ENCODE measurements around the gene CCNF. TPM values are rescaled to one million over a fixed set of nuclear protein-coding genes. Genes with fewer than 3 reads are reported as not detected.
A peak's percentile ranks its signal among the peaks of the same experiment; 100 is the strongest.

CCNF gene
- total RNA-seq, 2 donors from 2014 or later = 50.8 to 58.9 TPM

- WGBS, 2 experiments (ENCODE audit: insufficient coverage in 1 of 2, insufficient read length in 1 of 2) = 84 to 100% methylated on average over 4 of the region's 4 CpGs
- Histone ChIP-seq H3K36me3 (ENCODE audit: control insufficient read depth, insufficient read depth, low read length) (peaks cover 18% of the 10 kb centered on the region), H3K9ac (ENCODE audit: extremely low read depth, low read length, poor library complexity, severe bottlenecking) (no peak overlapping the region), H3K27me3 (ENCODE audit: control insufficient read depth, insufficient read depth, low read length, poor library complexity, severe bottlenecking) (no peaks in the 10 kb centered on the region), H3K4me1 (ENCODE audit: control insufficient read depth, insufficient read depth, low read length) (peaks cover 9% of the 10 kb centered on the region), H3K27ac (ENCODE audit: low read depth, low read length) (no peak overlapping the region), H3K4me3 (ENCODE audit: low read length) (no peak overlapping the region), H3K9me3 (ENCODE audit: control insufficient read depth, low read length) (no peaks in the 10 kb centered on the region)
- peak overlapping the region; percentile 75 for H3K4me3 Mint-ChIP-seq
- DNase-seq = no peak
- H3K27ac Mint-ChIP-seq = no peak overlapping the region
- H3K4me1 Mint-ChIP-seq = peaks cover 18% of the 10 kb centered on the region
- TF ChIP-seq CTCF (conservative IDR thresholded peaks at IDR 0.05) = no peak
- peaks cover 6% of the 10 kb centered on the region for H3K36me3 Mint-ChIP-seq (ENCODE audit: low read depth)
- H3K9me3 Mint-ChIP-seq = no peaks in the 10 kb centered on the region
- peaks cover 5% of the 10 kb centered on the region for H3K27me3 Mint-ChIP-seq (ENCODE audit: insufficient read depth)
These were observed 1.7 kb upstream of the CCNF start for GRCh38 chr16:2427526-2427925.

GRCh38 chr16:2428051-2428783 lies 1.0 kb upstream of the CCNF start:
- Mint-ChIP-seq H3K4me1 (peaks cover 18% of the 10 kb centered on the region), H3K4me3 (peak overlapping the region; percentile 75), H3K9me3 (no peaks in the 10 kb centered on the region), H3K27ac (peak overlapping the region; percentile 84), H3K36me3 (ENCODE audit: low read depth) (peaks cover 11% of the 10 kb centered on the region), H3K27me3 (ENCODE audit: insufficient read depth) (peaks cover 5% of the 10 kb centered on the region)
- H3K27me3 ChIP-seq (ENCODE audit: control insufficient read depth, insufficient read depth, low read length, poor library complexity, severe bottlenecking) = no peaks in the 10 kb centered on the region
- peak; percentile 64 for TF ChIP-seq CTCF (conservative IDR thresholded peaks at IDR 0.05)
- H3K4me3 ChIP-seq (ENCODE audit: low read length) = peak overlapping the region; percentile 77
- H3K9ac ChIP-seq (ENCODE audit: extremely low read depth, low read length, poor library complexity, severe bottlenecking) = peak overlapping the region; percentile 68
- no peaks in the 10 kb centered on the region for H3K9me3 ChIP-seq (ENCODE audit: control insufficient read depth, low read length)
- peaks cover 9% of the 10 kb centered on the region for H3K4me1 ChIP-seq (ENCODE audit: control insufficient read depth, insufficient read depth, low read length)
- DNase-seq = peak; percentile 85
- 34 to 52% methylated on average over 12 to 28 of the region's 28 CpGs for WGBS, 2 experiments (ENCODE audit: insufficient coverage in 1 of 2, insufficient read length in 1 of 2)
- peaks cover 25% of the 10 kb centered on the region for H3K36me3 ChIP-seq (ENCODE audit: control insufficient read depth, insufficient read depth, low read length)
- H3K27ac ChIP-seq (ENCODE audit: low read depth, low read length) = peak overlapping the region; percentile 66

GRCh38 chr16:2428784-2429033 lies 538 bp upstream of the CCNF start:
- no peak for DNase-seq
- peaks cover 30% of the 10 kb centered on the region for H3K36me3 ChIP-seq (ENCODE audit: control insufficient read depth, insufficient read depth, low read length)
- H3K4me3 ChIP-seq (ENCODE audit: low read length) = peak overlapping the region; percentile 77
- peaks cover 18% of the 10 kb centered on the region for H3K4me1 Mint-ChIP-seq
- H3K9ac ChIP-seq (ENCODE audit: extremely low read depth, low read length, poor library complexity, severe bottlenecking) = peak overlapping the region; percentile 68
- H3K4me3 Mint-ChIP-seq = peak overlapping the region; percentile 75
- peaks cover 5% of the 10 kb centered on the region for H3K27me3 Mint-ChIP-seq (ENCODE audit: insufficient read depth)
- H3K27me3 ChIP-seq (ENCODE audit: control insufficient read depth, insufficient read depth, low read length, poor library complexity, severe bottlenecking) = no peaks in the 10 kb centered on the region
- H3K36me3 Mint-ChIP-seq (ENCODE audit: low read depth) = peaks cover 16% of the 10 kb centered on the region
- peak overlapping the region; percentile 66 for H3K27ac ChIP-seq (ENCODE audit: low read depth, low read length)
- peaks cover 9% of the 10 kb centered on the region for H3K4me1 ChIP-seq (ENCODE audit: control insufficient read depth, insufficient read depth, low read length)
- no peaks in the 10 kb centered on the region for H3K9me3 ChIP-seq (ENCODE audit: control insufficient read depth, low read length)
- TF ChIP-seq CTCF (conservative IDR thresholded peaks at IDR 0.05) = peak; percentile 30
- 1 to 4% methylated on average over 12 to 24 of the region's 24 CpGs for WGBS, 2 experiments (ENCODE audit: insufficient coverage in 1 of 2, insufficient read length in 1 of 2)
- peak overlapping the region; percentile 84 for H3K27ac Mint-ChIP-seq
- no peaks in the 10 kb centered on the region for H3K9me3 Mint-ChIP-seq

Data from endodermal cell (in vitro differentiated cells).